NB4 (cell line): ENCODE data around the gene INF2.

Source experiments
- DNase-seq: peaks from one replicate; pipeline ENCODE4 v3.0.0; 2010; ENCODE audit warnings: low read depth
- H3K4me3 ChIP-seq: one replicate; pipeline ENCODE4 v1.5.1; 2011; ENCODE audit warnings: mild to moderate bottlenecking, low read depth, low read length, moderate library complexity
- CTCF ChIP-seq: IDR thresholded peaks from one replicate; pipeline ENCODE4 v1.5.1; 2012; ENCODE audit warnings: low read depth, low read length
- MYC ChIP-seq: IDR thresholded peaks from 2 replicates; pipeline ENCODE4 v1.6.1; 2011; ENCODE audit warnings: low read depth, low read length
- POLR2A ChIP-seq: IDR thresholded peaks from 2 replicates; pipeline ENCODE4 v1.6.1; 2011; ENCODE audit warnings: mild to moderate bottlenecking; ENCODE audit not compliant: insufficient read length; ENCODE audit errors: extremely low read depth
- TF ChIP-seq, protein P1 (sequence below): IDR thresholded peaks from 2 replicates; pipeline ENCODE4 v1.6.1; 2011; ENCODE audit warnings: low read depth, low read length

The INF2 gene

DNA sequence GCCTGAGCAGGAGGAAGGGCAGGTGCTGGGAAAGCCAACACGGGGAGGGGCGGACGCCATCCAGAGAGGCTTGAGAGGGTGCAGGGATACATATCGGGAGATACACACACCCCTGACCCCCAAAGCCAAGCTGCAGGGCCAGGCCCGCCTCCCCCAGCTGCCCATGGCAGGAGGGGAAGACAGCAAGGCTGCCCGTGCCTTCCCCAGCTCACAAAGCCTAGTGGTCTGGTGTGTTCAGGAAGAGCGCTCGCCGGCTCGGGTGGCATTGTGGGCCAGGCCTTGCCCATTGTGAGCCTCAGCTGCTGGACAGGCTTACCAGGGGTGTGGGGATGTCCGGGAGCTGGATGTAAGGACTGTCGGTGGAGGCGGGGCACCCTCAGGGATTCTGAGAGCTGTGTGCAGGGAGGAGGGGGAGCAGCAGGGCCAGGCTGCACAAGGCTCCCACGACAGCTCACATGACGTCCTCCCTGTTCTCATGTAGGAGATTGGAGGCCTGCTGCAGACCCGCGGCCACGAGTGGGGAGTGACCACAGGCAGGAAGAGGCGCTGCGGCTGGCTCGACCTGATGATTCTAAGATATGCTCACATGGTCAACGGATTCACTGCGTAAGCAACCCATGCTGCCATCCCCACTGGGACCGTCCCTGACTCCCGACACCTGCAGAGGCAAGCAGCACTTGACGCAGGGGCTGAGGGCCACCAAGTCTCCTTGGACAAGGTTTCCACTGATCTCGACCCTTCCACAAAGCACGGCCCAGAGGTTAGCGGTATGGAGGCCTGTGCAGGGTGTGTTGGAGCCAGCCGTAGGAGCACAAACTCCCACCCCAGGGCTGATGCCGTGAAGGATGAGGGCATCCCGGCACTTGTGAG lies 53.4 kb downstream of the INF2 start:
- TF ChIP-seq MYC (no peak), POLR2A (no peak), CTCF (no peak)
- TF ChIP-seq, protein P1, sequence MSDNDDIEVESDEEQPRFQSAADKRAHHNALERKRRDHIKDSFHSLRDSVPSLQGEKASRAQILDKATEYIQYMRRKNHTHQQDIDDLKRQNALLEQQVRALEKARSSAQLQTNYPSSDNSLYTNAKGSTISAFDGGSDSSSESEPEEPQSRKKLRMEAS, result no peak
- no peak overlapping the region for H3K4me3 ChIP-seq
- no peak for DNase-seq

DNA sequence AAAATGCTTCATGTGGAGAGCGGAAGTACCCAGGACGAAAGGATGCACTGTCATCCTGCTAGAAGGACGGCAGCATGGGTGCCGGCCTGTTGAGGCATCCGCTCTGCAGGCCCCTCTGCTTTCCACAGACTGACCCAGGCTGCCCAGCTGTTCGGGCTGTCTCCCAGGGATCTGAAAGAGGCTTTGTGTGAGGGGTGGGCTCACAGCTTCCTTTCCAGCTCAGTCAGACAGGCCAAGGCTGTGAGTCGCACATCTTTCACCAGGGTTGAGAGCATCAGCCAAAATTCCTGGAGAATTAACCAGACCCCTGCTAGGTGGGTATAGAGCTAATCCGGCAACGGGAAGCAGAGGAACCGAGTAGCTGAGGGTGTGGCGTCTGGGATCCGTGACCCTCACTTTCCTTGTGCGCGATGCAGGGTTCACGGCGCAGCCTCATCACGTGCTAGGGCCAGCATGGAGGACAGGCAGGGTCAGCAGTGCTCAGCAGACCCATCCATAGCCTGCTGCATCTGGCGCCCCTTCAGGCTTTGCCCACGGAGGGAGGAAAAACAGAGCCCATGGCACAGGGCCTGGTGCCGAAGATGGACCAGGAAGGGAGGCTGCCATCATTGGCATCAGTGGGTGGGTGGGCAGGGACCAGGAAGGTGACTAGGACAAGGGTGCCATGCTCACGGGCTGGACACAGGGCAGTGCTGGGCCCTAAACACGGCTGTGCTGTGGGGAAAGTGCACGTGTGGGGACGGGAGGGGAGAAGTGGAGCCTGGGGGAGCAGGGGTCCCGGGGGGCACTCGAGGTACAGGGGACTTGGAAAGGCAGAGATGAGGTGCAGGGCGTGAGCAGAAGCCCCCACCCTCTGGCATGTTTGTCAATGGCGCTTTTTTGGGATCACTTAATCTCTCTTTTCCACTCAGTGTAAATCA lies 54.3 kb downstream of the INF2 start:
- DNase-seq, result no peak
- no peak overlapping the region for H3K4me3 ChIP-seq
- TF ChIP-seq MYC, result no peak
- TF ChIP-seq, protein P1, result no peak
- TF ChIP-seq POLR2A, result no peak
- no peak for TF ChIP-seq CTCF

DNA sequence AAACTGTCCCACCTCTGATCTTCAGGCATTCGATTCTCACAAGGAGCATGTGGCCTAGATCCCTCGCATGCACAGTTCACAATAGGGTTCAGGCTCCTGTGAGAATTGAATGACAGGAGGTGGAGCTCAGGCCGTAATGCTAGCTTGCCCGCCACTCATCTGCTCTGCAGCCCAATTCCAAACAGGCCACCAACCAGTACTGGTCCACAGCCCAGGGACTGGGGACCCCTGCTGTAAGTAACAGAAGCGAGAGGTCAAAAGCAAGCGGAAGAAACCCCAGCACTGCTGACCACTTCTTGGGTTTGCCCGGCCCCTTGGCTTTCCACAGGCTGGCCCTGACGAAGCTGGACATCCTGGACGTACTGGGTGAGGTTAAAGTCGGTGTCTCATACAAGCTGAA lies 55.1 kb downstream of the INF2 start:
- TF ChIP-seq CTCF (no peak), MYC (no peak), POLR2A (no peak)
- TF ChIP-seq, protein P1, result no peak
- DNase-seq, result no peak
- no peak overlapping the region for H3K4me3 ChIP-seq

- no peak for TF ChIP-seq MYC
- TF ChIP-seq POLR2A, result no peak
- TF ChIP-seq CTCF, result no peak
- TF ChIP-seq, protein P1, result no peak
- H3K4me3 ChIP-seq, result no peak overlapping the region
- DNase-seq, result no peak
Measured at GRCh38 chr14:104745431-104745830, 56.0 kb downstream of the INF2 start.

- no peak for DNase-seq
- no peak overlapping the region for H3K4me3 ChIP-seq
- no peak for TF ChIP-seq POLR2A
- TF ChIP-seq MYC, result no peak
- TF ChIP-seq CTCF, result no peak
- TF ChIP-seq, protein P1, result no peak
Measured at GRCh38 chr14:104746071-104746545, 56.7 kb downstream of the INF2 start.
